NCI-H2171 treated with DMSO at 0.1 percent for 48 hours (cell line): ENCODE data around the gene MRPL49.
A peak's percentile ranks its signal among the peaks of the same experiment; 100 is the strongest.
"Not testable (repeated sequence)": the region's sequence is repeated elsewhere in the genome, so short reads cannot be mapped to it uniquely, and the experiment has no call there.

Experiments used
- DNase-seq: peaks from one replicate; lab custom pipeline; 2025; lab: John Stamatoyannopoulos, UW

The MRPL49 gene

DNA sequence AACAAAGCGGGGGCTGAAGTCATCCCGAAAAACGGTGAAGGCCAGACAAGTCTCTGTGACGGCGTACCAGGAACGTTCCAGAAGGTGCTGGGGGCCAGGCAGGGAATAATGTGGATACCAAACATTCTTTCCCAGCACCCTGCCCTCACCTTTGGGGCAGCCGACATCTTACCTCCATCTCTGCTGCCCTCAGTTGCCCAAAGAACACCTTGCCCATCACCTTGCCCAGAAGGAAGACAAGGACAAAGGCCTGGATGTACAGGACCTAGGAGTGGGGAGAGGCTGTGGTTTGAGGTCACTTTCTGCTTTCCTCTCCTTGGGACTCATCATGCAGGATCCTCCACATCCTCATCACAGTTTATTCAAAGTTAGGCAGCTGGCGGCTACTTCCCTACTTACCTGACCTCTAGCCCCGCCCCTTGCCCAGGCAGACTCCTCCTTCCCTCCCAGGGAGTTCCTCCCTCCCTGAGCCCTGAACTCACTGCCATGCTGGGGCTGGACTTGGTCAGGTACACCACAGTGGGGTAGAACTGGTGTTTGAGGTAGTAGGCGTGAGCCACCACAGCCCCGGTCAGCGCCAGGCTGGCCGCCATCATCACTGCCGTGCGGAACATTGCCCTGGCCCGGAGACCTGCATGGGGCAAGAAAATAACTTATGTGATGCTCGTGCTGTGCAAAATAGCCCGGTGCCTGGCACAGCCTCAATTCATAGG is 11.0 kb downstream of the MRPL49 start:
- no peak for DNase-seq

DNA sequence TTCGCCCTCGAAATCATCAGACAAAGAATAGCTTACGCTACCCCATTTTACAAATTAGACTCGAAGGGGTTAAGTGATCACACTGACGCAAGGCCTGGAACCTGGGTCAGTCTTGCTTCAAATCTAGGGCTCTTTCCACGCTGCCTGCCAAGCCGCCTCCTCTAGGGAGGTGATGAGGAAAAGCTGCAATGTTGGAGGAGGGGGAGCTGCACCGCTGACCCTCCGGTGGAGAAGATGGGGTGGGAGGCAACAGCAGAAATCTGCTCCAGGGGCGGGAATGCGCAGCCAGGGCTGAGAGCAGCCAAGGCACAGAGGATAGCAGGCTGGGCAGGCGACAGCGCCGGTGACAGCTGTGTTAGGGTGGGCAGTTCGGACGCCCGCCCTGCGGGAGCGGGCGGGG is 11.6 kb downstream of the MRPL49 start:
- no peak for DNase-seq

DNA sequence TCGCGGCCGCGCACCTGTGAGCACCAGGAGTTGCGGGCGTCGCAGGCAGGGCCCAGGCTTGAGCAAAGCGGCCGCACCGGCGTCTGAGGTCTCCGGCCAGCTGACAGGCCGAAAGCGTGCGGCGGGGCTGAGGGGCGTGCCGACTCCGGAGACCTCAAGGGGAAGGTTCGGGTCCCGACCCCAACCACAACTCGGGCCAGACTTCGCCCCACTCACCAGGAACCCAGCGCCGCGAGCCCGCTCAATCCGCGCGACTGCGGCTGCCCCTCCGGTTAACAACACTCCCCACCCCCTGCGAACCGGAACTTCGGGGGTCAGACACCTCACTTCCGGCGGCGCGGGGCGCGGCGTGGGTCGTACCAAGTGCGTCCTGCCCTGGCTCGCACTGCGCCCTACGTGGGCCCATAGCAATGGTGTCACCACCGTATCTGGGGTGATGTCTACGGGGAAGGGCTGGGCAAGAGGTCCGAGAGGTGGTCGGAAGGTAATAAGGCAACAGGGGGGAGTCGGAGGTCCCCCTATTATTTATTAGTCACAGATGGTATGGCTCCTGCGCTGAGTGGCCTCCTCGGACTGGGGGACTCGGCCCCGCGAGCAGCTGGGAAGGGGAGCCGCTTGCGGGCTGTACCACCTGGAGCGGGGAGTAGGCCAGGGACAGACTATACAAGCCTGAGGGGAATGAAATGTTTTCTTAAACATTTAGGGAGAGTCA is 12.3 kb downstream of the MRPL49 start, which contains the start of gene SYVN1:
TSS of gene SYVN1 (minus strand) at position 280 of the 712 bp plus-strand sequence. CDS start 918 bp downstream, outside the sequence.
- peak; percentile 92 for DNase-seq

DNA sequence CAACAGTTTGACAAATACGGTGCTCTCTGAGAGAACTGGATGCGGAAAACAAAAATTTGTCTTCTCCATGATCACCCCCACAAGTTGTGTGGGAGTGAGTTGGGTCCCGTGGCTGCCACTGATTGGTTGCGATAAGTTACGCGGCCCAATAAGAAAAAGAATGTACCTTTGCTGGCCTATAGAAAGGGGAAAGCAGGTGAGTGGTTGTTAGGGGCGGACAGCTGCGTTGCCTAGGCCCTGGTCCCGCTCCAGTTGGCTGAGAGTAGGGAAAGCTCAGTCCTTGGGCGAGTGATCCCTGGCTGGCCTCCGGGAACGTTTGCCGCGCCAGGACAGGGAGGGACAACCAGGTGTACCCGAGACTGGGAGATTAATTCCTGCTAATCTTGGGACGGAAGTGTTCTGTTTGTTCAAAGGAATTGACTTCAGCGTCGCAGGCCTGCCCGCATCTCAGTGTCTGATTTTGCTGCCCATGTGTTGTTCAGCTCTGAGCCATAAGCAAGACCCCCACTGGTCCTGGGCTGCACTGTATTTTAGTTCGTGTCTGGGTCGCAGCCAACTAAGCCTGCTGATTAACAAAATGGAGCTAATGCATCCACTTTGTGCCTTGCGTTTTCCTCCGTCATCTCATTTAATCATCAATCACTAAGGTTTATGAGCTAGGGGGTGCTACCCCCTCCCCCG is 13.0 kb downstream of the MRPL49 start:
- DNase-seq, result peak; percentile 97

DNA sequence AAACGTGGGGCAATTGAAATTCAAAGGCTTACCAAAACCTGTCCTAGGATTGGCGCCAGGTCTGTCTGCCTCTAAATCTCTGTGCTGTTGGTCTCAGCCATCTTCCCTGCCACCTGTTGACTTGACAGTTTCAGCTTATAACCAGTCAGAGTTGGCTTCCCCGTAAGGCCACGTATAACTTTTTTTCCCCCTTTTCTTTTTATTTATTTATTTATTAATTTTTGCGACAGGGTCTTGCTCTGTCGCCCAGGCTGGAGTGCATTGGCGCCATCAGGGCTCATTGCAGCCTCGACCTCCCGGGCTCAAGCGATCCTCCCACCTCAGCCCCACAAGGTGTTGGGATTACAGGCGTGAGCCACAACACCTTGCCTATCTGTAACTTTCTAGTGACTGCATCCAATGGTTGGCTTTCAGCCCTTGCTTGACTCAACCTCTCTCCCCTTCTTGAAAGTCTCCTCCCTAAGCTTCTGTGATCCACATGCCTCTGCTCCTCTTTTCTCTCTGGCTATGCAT is 13.6 kb downstream of the MRPL49 start:
- no peak for DNase-seq

DNA sequence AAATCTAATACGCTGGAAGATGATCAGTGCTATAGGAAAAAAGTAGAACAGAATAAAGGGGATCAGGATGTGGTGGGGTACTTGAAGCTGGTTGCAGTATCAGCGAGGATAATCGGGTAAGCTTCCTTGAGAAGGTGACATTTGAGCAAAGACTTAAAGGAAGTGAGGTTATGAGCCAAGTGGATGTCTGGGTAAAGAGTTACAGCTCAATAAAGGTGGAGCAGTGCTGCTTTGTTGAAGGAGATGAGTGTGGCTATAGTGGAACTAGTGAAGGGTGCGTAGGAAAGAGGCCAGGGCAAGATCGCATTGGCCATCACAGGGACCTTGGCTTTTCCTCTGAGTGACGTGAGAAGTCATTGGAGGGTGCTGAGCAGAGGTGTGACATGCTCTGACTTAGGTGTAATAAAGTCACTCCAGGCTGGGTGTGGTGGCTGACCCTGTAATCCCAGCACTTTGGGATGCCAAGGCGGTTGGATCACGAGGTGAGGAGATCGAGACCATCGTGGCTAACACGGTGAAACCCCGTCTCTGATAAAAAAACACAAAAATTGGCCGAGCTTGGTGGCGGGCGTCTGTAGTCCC is 14.5 kb downstream of the MRPL49 start:
- DNase-seq, result no peak

DNA sequence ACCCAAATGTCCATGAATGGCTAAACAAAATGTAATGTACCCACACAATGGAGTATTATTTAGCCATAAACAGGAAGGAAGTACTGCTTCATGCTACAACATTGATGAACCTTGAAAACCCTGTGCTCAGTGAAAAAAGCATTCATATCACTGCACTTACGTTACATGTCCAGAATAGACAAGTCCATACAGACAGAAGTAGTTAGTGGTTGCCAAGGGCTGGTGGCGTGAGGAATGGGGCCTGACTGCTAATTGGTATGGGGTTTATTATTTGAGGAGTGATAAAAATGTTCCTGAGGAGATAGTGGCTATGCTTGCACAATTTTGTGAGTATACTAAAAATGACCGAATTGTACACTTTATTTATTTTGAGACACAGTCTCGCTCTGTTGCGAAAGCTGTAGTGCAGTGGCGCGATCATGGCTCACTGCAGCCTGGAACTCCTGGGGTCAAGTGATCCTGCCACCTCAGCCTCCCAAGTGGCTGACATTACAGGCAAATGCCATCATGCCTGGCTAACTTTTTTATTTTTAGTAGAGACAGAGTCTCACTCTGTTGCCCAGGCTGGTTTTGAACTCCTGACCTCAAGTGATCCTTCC is 19.9 kb downstream of the MRPL49 start:
- DNase-seq, result no peak

DNA sequence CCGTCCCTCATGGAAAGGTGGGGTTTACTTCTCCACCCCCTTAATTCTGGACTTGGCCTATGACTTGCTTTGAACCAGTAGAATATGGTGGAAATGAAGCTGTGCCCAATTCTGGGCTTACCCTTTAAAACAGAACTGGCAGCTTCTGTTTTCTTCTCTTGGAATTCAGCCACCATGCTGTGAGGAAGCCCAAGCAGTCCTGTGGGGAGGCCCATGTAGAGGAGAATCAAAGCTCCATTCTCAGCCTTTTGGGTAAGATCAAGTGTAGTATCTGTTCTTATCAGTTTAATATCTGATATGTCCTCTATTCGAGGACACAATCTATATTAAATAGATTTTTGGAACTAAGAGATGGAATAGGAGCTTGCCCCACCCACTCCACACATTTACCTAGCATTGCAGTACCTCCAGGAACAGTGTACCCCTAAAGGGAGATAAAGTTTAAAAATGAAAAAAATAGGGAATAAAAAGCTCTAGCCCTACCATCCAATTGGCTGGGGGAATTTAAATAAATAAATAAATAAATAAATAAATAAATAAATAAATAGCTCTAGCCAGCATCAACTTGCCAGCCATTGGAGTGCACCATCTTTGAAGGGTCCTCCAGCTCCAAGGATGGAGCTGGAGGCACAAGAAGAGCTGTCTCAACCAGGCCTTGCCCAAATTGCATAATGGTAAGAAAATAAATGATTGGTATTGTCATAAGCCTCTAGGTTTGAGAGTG is 25.4 kb downstream of the MRPL49 start:
- no peak for DNase-seq

DNA sequence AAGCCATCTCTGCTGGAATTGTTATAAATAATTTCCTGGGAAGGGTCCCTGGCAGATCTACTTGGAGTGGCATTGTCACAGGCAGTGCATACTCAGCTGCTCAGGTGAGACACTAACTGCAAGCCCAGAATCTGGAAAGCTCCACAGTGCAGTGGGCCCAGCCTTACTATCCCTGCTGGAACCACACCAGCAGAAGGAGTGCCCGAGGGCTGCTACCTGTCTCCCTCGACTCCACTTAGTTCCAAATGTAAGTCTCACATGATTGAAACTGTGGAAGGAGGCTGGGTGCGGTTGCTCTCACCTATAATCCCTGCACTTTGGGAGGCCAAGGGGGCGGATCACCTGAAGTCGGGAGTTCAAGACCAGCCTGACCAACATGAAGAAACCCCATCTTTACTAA is 26.5 kb downstream of the MRPL49 start:
- DNase-seq, result peak; percentile 80

DNA sequence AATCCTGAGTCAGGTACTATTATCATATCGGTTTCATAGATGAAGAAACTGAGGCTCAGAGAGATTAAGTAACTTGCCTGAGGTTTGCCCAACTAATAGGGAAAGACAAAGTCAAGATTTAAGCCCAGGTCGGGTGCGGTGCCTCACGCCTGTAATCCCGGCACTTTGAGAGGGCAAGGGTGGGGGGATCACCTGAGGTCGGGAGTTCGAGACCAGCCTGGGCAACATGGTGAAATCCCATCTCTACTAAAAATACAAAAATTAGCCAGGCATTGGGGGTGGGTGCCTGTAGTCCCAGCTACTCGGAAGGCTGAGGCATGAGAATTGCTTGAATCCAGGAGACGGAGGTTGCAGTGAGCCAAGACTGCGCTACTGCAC is 28.0 kb downstream of the MRPL49 start:
- not testable (repeated sequence) for DNase-seq

DNA sequence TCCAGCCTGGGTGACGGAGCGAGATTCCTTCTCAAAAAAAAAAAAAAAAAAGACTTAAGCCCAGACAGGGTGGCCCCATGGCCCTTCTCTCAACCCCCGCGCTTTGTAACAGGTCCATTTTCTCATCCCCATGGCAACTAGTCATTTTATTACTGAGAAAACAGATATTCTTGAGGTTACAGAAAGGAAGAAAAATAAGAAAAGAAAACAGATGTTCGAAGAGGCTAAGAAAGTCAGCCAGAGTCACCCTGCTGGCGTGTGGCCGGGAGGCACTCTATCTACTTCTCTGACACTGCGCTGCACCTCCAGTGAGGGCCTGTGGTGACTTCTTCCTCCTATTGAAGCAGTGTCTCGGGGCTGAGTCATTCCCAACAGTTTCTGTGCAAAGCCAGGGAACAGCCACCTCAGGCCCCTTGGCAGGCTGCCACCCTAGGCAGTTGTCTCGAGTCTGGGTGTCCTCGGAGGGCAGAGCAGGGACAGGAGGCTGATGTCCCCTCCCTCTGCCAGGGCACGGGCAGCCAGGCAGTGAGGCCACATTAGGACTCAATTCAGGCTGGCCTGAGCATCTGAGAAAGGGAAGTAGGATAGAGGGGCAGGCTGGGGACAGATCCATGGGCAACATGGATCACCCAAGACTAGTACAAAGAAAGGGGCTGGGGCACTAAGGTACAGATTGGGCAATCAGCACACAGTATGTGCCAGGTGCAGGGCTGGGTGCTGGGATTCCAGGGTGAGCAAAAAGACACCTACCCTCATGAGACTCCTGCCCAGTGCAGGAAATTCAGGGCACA is 28.6 kb downstream of the MRPL49 start:
- DNase-seq, result peak; percentile 78

DNA sequence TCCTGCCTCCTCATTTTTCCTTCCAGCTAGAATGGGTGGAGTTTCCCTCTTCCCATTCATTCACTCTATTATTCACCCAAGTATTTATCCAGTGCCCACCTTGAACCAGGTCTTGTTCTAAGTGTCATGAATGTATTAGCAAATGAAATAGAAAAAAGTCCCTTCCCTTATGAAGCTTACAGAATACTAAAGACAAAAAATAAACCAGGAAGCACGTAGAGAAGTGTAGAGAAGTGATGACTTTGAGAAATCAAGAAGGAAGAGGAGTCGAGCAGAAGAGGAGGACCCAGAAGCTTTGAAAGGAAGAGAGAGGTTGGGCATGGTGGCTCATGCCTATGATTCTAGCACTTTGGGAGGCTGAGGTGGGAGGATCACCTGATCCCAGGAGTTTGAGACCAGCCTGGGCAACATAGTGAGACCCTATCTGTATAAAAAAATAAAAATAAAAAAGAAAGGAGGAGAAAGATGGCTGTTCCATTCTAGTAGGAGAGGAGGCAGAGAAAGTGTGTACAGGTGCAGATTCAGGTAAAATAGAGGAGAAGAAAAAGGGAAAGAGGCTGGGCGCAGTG is 29.3 kb downstream of the MRPL49 start:
- no peak for DNase-seq

DNA sequence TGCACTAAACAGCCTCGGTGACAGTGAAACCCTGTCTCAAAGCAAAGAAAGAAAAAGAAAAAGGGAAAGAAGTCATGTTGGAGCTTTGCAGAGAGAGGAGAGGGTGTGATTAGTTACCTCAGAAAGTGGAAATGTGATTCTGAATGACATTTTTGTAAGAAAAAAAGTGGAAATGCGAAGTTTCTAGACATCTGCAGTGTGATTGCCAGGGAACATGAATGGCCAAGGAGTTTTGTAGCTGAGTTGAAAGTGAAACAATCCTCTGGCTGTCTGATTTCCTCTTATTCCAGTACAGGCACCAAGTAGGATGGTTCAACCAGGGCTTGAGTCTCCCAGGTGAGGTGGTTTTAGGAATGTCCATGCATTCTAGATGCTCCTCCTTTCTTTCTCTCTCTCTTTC is 30.0 kb downstream of the MRPL49 start:
- DNase-seq, result no peak

DNA sequence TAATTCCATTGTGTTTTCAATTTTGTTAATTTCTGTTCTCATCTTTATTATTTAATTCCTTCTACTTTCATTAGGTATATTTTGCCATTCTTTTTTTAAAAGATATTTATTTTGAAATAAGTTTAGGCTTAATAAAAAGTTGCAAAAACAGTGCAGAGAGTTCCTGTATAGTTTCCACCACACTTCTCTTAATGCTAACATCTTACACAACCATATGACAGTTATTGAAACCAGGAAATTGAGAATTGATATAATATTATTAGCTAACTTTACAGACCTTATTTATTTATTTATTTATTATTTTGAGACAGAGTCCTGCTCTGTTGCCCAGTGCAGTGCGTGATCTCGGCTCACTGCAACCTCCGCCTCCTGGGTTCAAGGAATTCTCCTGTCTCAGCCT is 34.1 kb downstream of the MRPL49 start:
- no peak for DNase-seq

DNA sequence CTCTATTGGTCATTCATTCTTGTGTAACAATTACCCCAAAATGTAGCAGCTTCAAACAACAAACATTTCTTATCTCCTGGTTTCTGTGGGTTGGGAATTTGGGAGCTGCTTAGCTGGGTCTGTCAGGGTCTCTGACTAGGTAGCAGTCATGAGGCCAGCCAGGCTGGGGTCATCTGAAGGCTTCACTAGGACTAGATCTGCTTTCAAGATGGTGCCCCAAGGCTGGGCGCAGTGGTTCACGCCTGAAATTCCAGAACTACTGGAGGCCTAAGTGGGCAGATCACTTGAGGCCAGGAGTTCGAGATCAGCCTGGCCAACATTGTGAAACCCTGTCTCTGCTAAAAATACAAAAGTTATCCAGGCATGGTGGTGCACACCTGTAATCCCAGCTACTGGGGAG is 34.8 kb downstream of the MRPL49 start:
- no peak for DNase-seq

DNA sequence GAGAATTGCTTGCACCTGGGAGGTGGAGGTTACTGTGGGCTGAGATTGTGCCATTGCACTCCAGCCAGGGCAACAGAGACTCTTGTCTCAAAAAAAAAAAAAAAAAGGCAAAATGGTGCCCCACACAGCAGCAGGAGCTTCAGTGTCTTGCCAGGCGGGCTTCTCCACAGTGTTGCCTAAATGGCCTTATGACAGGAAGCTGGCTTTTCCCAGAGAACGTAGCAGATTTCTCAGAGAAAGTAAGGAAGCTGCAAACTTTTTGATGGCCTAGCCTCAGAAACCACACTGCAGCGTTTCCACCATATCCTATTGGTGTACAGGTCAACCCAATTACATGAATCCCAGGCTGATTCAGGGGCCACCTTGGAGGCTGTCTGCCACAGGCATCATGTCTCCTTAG is 35.2 kb downstream of the MRPL49 start:
- DNase-seq, result no peak

DNA sequence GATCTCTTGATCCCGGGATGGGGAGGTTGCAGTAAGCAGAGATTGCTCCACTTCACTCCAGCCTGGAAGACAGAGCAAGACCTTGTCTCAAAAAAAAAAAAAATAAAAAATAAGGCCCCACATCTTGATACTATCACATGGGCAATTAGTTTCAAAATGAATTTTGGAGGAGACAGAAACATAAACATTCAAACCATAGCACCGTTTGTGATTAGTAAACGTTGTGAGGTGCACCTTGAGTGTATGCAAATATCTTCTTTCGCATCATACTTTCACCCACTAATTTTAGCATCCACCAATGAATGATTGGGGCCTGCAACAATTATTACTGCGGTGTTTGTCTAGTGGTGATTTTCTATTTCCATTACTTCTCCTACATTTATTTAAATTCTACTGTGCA is 36.9 kb downstream of the MRPL49 start:
- DNase-seq, result no peak

DNA sequence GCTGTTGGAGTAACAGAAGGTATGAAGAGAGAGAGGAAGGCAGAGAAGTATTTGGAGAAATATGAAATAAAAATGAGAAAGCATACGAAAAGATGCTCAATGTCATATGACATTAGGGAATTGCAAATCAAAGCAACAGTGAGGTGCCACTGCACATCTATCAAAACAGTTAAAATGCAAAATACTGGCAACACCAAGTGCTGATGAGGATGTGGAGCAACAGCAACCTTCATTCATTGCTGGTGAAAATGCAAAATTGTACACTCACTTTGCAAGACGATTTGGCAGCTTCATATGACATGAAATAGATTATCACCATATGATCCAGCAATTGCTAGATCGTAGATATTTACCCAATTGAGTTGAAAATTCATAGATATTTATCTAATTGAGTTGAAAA is 38.5 kb downstream of the MRPL49 start:
- DNase-seq, result no peak

DNA sequence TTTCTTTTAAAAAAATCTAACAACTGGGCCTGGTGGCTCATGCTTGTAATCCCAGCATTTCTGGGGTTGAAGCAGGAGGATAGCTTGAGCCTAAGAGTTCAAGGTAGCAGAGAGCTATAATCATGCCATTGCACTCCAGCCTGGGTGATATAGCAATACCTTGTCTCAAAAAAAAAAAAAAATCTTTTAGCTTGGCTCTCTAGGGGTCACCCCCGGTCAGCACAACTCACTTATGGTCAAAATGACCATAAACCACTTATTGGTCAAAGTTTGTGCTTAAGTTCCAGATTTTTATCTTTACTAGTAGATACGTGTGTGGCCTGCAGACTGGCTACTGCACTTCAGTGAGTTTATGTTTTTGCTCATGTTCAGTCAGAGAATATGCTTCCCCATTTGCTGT is 41.6 kb downstream of the MRPL49 start:
- DNase-seq, result no peak
